ENCODE measurements around the gene HYCC1. TPM values are rescaled to one million over a fixed set of nuclear protein-coding genes. Genes with fewer than 3 reads are reported as not detected.

Gene HYCC1
- total and polyA plus RNA-seq, 9 of the 15 experiments (the other 6 are each of a cell fraction or from before 2014, with no cell fraction given) = 11.2 to 40.6 (median 37.9) TPM

GRCh38 chr7:23026164-23026563 is 12.2 kb upstream of the HYCC1 start:
- Histone ChIP-seq H3K9ac (ENCODE audit: insufficient read depth in 1 of 2, low read depth in 2 of 2, low read length in 2 of 2) (no peak overlapping the region), H3K4me3 (no peak overlapping the region), H3K36me3 (ENCODE audit: control insufficient read depth, insufficient read depth, low read length) (no peaks in the 10 kb centered on the region), H3K27ac (ENCODE audit: extremely low read depth, low read depth, low read length) (no peak overlapping the region), H3K27me3 (ENCODE audit: control insufficient read depth in 2 of 2, insufficient read depth in 2 of 2, low read length in 2 of 2) (no peaks in the 10 kb centered on the region), H3K4me2 (ENCODE audit: insufficient read depth, low read length) (no peak overlapping the region), H2AFZ (ENCODE audit: low read depth, low read length) (peak overlapping the region; percentile 41; the same call in 1 of the 2 replicates), H3K9me1 (ENCODE audit: control insufficient read depth, insufficient read depth, low read length) (no peaks in the 10 kb centered on the region), H4K20me1 (replicated peaks; ENCODE audit: control insufficient read depth, insufficient read depth, low read length) (no peaks in the 10 kb centered on the region), H3K4me1 (replicated peaks in 1 of 2; ENCODE audit: control insufficient read depth in 2 of 2, insufficient read depth in 2 of 2, low read length in 2 of 2) (peaks cover 4 to 9% of the 10 kb centered on the region in 2 experiments; a peak in 2 of 5 replicates), H3K9me3 (replicated peaks; ENCODE audit: control insufficient read depth, insufficient read depth, low read depth, low read length) (no peaks in the 10 kb centered on the region), H3K79me2 (ENCODE audit: control insufficient read depth, insufficient read depth, low read length) (no peaks in the 10 kb centered on the region)
- in situ Hi-C loops (cut with MboI) (no loop called here), intact Hi-C loops (cut with micrococcal nuclease) (no loop called here)
- FAIRE-seq (peak; percentile 40), ATAC-seq (peak; percentile 50), DNase-seq (ENCODE audit: extremely low read depth in 1 of 4, low spot score in 3 of 4) (no peak)
- ChIA-PET CTCF (ENCODE audit: low intra/inter-chr PET ratio) (no interaction called here), POLR2A (interaction anchor here (0.8 to 1.2 kb wide), 2 partner anchors 11 to 31 kb away, joined by 3 to 5 read pairs; no protein-coding TSS in a partner anchor)
- 39% methylated on average over 4 of the region's 4 CpGs for WGBS (ENCODE audit: insufficient coverage, low coverage, missing lambda C conversion rate)
- BruUV-seq (replicated peaks) = no TSS peak
- TF ChIP-seq CHD2 (IDR thresholded peaks at IDR 0.05; ENCODE audit: low read depth, low read length) = no peak
- no peak for TF ChIP-seq PATZ1 (CRISPR knock-in tag; IDR thresholded peaks at IDR 0.05; ENCODE audit: borderline replicate concordance)
- TF ChIP-seq MGA (IDR thresholded peaks at IDR 0.05) = no peak
- no peak for TF ChIP-seq JUND (IDR thresholded peaks at IDR 0.05; ENCODE audit: borderline replicate concordance, low read depth, low read length)
- TF ChIP-seq JUND (tag; IDR thresholded peaks at IDR 0.05; ENCODE audit: borderline replicate concordance, low read depth, low read length) = peak; percentile 31; the same call in 1 of the 3 replicates
- TF ChIP-seq PHF21A (IDR thresholded peaks at IDR 0.05; ENCODE audit: borderline replicate concordance, low read depth) = no peak
- no peak for TF ChIP-seq C11orf30 (IDR thresholded peaks at IDR 0.05; ENCODE audit: low read depth)
- no peak for TF ChIP-seq RCOR1 (IDR thresholded peaks at IDR 0.05; ENCODE audit: borderline replicate concordance in 1 of 2, low read depth in 2 of 2, low read length in 2 of 2)
- TF ChIP-seq ATF7 (IDR thresholded peaks at IDR 0.05) = 0 out of 2 replicates have a peak, but pooled peaks have one; percentile 27
- no peak for TF ChIP-seq ZSCAN32 (CRISPR knock-in tag; IDR thresholded peaks at IDR 0.05)

All from K562 (cell line).